Prostate gland (tissue), 2 donors: ENCODE results near the gene DOCK3.

Experiments used
- POLR2A ChIP-seq: fragments of 450-650 bp; IDR thresholded peaks from one replicate; pipeline ENCODE4 v1.6.1; 2016; ENCODE audit warnings: antibody characterized with exemption, mild to moderate bottlenecking
- TF ChIP-seq, protein P1 (sequence below), 4 experiments: fragments of 200-600 bp in 2 of 4; fragments of 450-650 bp in 2 of 4; sonication (generic) in 2 of 4; IDR thresholded peaks; 1 replicate in 3 of 4; 2 replicates in 1 of 4; pipeline ENCODE4 v1.5.1; 2016 to 2019; ENCODE audit warnings: antibody characterized with exemption in 4 of 4, mild to moderate bottlenecking in 2 of 4, moderate library complexity in 2 of 4

DNA sequence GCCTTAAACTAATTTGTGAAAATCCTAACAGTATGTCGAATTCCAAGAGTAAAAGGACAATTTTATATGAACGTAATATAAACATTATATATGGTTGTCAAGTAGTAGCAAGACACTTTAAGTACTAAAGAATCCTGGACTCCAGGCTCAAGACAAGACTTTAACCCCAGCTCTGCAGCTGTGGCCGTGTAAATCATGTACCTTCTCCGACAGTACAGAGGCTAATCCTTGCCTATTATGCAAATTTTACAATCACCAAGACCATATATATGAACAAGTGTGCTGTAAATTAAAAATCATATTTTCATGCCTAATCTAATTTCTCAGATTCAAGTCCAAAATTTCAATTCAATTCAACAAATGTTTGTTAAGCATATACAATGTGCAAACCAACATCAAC is 752.2 kb downstream of the DOCK3 start:
- TF ChIP-seq POLR2A: no peak
- TF ChIP-seq, protein P1, sequence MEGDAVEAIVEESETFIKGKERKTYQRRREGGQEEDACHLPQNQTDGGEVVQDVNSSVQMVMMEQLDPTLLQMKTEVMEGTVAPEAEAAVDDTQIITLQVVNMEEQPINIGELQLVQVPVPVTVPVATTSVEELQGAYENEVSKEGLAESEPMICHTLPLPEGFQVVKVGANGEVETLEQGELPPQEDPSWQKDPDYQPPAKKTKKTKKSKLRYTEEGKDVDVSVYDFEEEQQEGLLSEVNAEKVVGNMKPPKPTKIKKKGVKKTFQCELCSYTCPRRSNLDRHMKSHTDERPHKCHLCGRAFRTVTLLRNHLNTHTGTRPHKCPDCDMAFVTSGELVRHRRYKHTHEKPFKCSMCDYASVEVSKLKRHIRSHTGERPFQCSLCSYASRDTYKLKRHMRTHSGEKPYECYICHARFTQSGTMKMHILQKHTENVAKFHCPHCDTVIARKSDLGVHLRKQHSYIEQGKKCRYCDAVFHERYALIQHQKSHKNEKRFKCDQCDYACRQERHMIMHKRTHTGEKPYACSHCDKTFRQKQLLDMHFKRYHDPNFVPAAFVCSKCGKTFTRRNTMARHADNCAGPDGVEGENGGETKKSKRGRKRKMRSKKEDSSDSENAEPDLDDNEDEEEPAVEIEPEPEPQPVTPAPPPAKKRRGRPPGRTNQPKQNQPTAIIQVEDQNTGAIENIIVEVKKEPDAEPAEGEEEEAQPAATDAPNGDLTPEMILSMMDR (IDR thresholded peaks at IDR 0.05): no peak
